Measurements from ENCODE around the gene MYLK2.

The MYLK2 gene

DNA sequence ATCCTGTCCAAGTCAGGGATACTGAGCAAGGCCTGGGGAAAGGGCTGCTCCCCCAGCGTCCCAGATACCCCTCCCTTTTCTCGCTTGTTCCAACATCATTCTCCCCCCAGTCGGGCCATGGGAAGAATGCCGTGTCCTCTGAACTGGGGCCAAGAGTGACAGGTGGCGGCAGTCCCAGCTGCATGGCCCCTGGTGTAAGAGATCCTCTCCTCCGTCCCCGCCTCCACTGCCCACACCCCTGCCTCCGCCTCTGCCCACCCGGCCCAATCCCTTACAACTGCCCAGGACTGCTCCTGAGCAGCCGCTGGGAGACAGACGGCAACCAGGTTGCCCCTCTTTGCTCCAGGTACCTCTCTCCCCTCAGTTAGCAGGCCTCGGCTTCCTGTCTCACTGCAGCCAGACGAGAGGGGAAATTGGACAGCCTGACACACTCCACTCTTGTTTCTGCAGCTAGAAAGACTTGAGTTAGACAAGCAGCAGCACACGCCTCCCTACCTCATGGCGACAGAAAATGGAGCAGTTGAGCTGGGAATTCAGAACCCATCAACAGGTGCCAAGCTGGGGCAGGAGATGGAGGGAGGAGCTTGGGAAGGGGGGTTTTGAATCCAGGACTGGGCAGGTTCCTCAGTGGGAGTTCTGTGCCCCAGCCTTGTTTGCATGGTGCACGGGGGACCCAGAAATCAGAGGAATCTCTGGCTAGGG, at the start of gene MYLK2:
TSS of gene MYLK2 (plus strand) at position 274 of the 702 bp plus-strand sequence. CDS start at position 499, 225 bp downstream.
- Histone ChIP-seq H3K27ac (ENCODE audit: low read depth in 2 of 2, low read length in 2 of 2) (no peak within 1 kb of the TSS), H3K4me3 (ENCODE audit: low read length in 2 of 2) (no peak within 1 kb of the TSS), H3K9me3 (ENCODE audit: control insufficient read depth in 2 of 2, low read length in 2 of 2) (no peaks in the 10 kb centered on the region), H3K4me1 (ENCODE audit: control insufficient read depth in 2 of 2, insufficient read depth in 2 of 2, low read length in 2 of 2) (peaks cover 7 to 10% of the 10 kb centered on the region in 2 donors), H3K36me3 (ENCODE audit: control insufficient read depth in 2 of 2, insufficient read depth in 2 of 2, low read length in 2 of 2) (no peaks in the 10 kb centered on the region), H3K27me3 (ENCODE audit: control insufficient read depth in 2 of 2, insufficient read depth in 2 of 2, low read length in 2 of 2) (no peaks in the 10 kb centered on the region), H3K9ac (ENCODE audit: low read depth in 1 of 2, low read length in 2 of 2) (no peak within 1 kb of the TSS)

- Histone ChIP-seq H3K27me3 (ENCODE audit: control insufficient read depth in 2 of 2, insufficient read depth in 2 of 2, low read length in 2 of 2) (no peaks in the 10 kb centered on the region), H3K4me1 (ENCODE audit: control insufficient read depth in 2 of 2, insufficient read depth in 2 of 2, low read length in 2 of 2) (no peaks in the 10 kb centered on the region), H3K4me3 (ENCODE audit: low read length in 2 of 2) (no peak overlapping the region), H3K9me3 (ENCODE audit: control insufficient read depth in 2 of 2, low read length in 2 of 2) (no peaks in the 10 kb centered on the region), H3K36me3 (ENCODE audit: control insufficient read depth in 2 of 2, insufficient read depth in 2 of 2, low read length in 2 of 2) (peaks cover 0 to 5% of the 10 kb centered on the region in 2 donors), H3K27ac (ENCODE audit: low read depth in 2 of 2, low read length in 2 of 2) (no peak overlapping the region), H3K9ac (ENCODE audit: low read depth in 1 of 2, low read length in 2 of 2) (no peak overlapping the region)
These were observed 49.5 kb upstream of the MYLK2 start for GRCh38 chr20:31769681-31770080.

DNA sequence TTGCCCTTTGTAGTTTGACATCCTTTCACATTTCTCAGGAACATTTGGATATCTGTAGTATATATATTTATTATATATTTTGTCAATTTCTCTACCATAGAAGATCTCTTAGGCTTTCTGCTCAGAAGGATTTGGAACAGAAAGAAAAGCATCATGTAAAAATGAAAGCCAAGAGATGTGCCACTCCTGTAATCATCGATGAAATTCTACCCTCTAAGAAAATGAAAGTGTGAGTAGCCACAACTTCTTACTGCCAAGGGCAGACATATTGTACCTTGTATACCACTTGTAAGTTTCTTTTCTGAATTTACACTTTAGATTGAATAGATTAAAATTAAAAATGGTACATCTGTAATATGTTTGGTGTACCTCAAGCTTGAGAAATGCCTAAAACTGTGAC, 48.9 kb upstream of the MYLK2 start:
- H3K4me1 ChIP-seq (ENCODE audit: control insufficient read depth in 2 of 2, insufficient read depth in 2 of 2, low read length in 2 of 2): no peaks in the 10 kb centered on the region
- no peak overlapping the region for H3K9ac ChIP-seq (ENCODE audit: low read depth in 1 of 2, low read length in 2 of 2)
- no peak overlapping the region for H3K4me3 ChIP-seq (ENCODE audit: low read length in 2 of 2)
- H3K27ac ChIP-seq (ENCODE audit: low read depth in 2 of 2, low read length in 2 of 2): no peak overlapping the region
- no peaks in the 10 kb centered on the region for H3K9me3 ChIP-seq (ENCODE audit: control insufficient read depth in 2 of 2, low read length in 2 of 2)
- H3K27me3 ChIP-seq (ENCODE audit: control insufficient read depth in 2 of 2, insufficient read depth in 2 of 2, low read length in 2 of 2): no peaks in the 10 kb centered on the region
- H3K36me3 ChIP-seq (ENCODE audit: control insufficient read depth in 2 of 2, insufficient read depth in 2 of 2, low read length in 2 of 2): peaks cover 0 to 5% of the 10 kb centered on the region in 2 donors

GRCh38 chr20:31774408-31774807, 44.7 kb upstream of the MYLK2 start:
- H3K4me1 ChIP-seq (ENCODE audit: control insufficient read depth in 2 of 2, insufficient read depth in 2 of 2, low read length in 2 of 2): no peaks in the 10 kb centered on the region
- no peaks in the 10 kb centered on the region for H3K27me3 ChIP-seq (ENCODE audit: control insufficient read depth in 2 of 2, insufficient read depth in 2 of 2, low read length in 2 of 2)
- H3K4me3 ChIP-seq (ENCODE audit: low read length in 2 of 2): no peak overlapping the region
- H3K9ac ChIP-seq (ENCODE audit: low read depth in 1 of 2, low read length in 2 of 2): no peak overlapping the region
- no peak overlapping the region for H3K27ac ChIP-seq (ENCODE audit: low read depth in 2 of 2, low read length in 2 of 2)
- H3K36me3 ChIP-seq (ENCODE audit: control insufficient read depth in 2 of 2, insufficient read depth in 2 of 2, low read length in 2 of 2): peaks cover 5 to 12% of the 10 kb centered on the region in 2 donors
- H3K9me3 ChIP-seq (ENCODE audit: control insufficient read depth in 2 of 2, low read length in 2 of 2): no peaks in the 10 kb centered on the region

GRCh38 chr20:31780839-31781238, 38.3 kb upstream of the MYLK2 start:
- H3K4me3 ChIP-seq (ENCODE audit: low read length in 2 of 2): no peak overlapping the region
- H3K4me1 ChIP-seq (ENCODE audit: control insufficient read depth in 2 of 2, insufficient read depth in 2 of 2, low read length in 2 of 2): no peaks in the 10 kb centered on the region
- H3K27me3 ChIP-seq (ENCODE audit: control insufficient read depth in 2 of 2, insufficient read depth in 2 of 2, low read length in 2 of 2): no peaks in the 10 kb centered on the region
- H3K36me3 ChIP-seq (ENCODE audit: control insufficient read depth in 2 of 2, insufficient read depth in 2 of 2, low read length in 2 of 2): peaks cover 7 to 13% of the 10 kb centered on the region in 2 donors
- H3K9ac ChIP-seq (ENCODE audit: low read depth in 1 of 2, low read length in 2 of 2): no peak overlapping the region
- H3K9me3 ChIP-seq (ENCODE audit: control insufficient read depth in 2 of 2, low read length in 2 of 2): no peaks in the 10 kb centered on the region
- H3K27ac ChIP-seq (ENCODE audit: low read depth in 2 of 2, low read length in 2 of 2): no peak overlapping the region

DNA sequence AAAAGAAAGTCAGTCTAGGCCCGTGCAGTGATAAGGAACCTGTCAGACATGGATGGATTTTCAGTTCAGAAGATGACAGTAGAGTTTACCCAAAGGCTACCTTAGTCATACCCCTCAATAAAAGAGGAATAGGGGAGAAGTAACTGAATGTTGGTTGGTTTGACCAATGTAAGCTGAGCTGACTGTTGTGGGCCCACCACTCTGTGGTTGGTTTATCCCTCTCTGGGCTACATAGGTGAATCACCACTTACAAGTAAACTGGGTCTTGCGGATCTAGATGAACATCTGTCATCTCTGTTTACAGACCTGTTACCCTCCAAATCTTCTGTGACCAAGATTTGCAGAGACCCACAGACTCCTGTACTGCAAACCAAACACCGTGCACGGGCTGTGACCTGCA, 37.2 kb upstream of the MYLK2 start:
- Histone ChIP-seq H3K27me3 (ENCODE audit: control insufficient read depth in 2 of 2, insufficient read depth in 2 of 2, low read length in 2 of 2) (no peaks in the 10 kb centered on the region), H3K27ac (ENCODE audit: low read depth in 2 of 2, low read length in 2 of 2) (no peak overlapping the region), H3K36me3 (ENCODE audit: control insufficient read depth in 2 of 2, insufficient read depth in 2 of 2, low read length in 2 of 2) (peaks cover 7 to 13% of the 10 kb centered on the region in 2 donors)

DNA sequence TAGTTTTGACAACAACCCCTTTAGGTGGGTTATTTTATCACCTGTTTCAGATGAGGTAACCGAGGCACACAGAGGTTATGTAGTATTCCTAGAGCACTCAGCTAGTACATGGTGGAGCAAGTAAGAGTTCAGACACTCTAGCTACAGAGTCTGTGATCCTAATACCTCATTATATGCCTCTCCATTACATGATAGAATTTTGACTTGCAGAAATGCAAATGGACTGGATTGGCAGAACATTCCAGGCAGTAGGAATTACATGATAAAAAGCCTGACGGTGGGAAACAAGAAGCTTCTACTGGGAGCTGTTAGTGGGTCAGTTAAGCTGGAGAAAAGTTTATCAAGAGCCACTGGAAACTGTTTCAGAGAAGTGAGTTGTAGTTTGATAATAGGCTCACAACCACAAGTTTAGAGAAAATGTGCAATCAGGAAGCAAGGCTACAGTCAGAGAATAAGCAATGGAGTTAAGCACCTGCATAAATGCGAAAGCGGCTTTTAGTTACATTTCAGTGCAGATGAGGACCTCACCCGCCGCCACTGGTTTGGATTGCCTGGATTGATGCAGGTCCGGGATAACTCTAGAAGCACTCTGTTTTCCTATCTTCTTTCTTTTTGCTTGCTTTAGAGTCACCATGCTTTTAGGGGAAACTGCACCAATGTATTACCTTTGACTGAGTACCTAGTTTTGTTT, 34.7 kb upstream of the MYLK2 start:
- Histone ChIP-seq H3K27ac (ENCODE audit: low read depth in 2 of 2, low read length in 2 of 2) (no peak overlapping the region), H3K4me3 (ENCODE audit: low read length in 2 of 2) (no peak overlapping the region), H3K27me3 (ENCODE audit: control insufficient read depth in 2 of 2, insufficient read depth in 2 of 2, low read length in 2 of 2) (no peaks in the 10 kb centered on the region), H3K9ac (ENCODE audit: low read depth in 1 of 2, low read length in 2 of 2) (no peak overlapping the region), H3K9me3 (ENCODE audit: control insufficient read depth in 2 of 2, low read length in 2 of 2) (no peaks in the 10 kb centered on the region), H3K36me3 (ENCODE audit: control insufficient read depth in 2 of 2, insufficient read depth in 2 of 2, low read length in 2 of 2) (peaks cover 2 to 6% of the 10 kb centered on the region in 2 donors), H3K4me1 (ENCODE audit: control insufficient read depth in 2 of 2, insufficient read depth in 2 of 2, low read length in 2 of 2) (no peaks in the 10 kb centered on the region)

More for the DNA sequence above, 37.2 kb upstream of the MYLK2 start:
- Histone ChIP-seq H3K9ac (ENCODE audit: low read depth in 1 of 2, low read length in 2 of 2) (no peak overlapping the region), H3K4me3 (ENCODE audit: low read length in 2 of 2) (no peak overlapping the region), H3K9me3 (ENCODE audit: control insufficient read depth in 2 of 2, low read length in 2 of 2) (no peaks in the 10 kb centered on the region), H3K4me1 (ENCODE audit: control insufficient read depth in 2 of 2, insufficient read depth in 2 of 2, low read length in 2 of 2) (no peaks in the 10 kb centered on the region)

- H3K9ac ChIP-seq (ENCODE audit: low read depth in 1 of 2, low read length in 2 of 2): no peak overlapping the region
- H3K9me3 ChIP-seq (ENCODE audit: control insufficient read depth in 2 of 2, low read length in 2 of 2): no peaks in the 10 kb centered on the region
- no peaks in the 10 kb centered on the region for H3K27me3 ChIP-seq (ENCODE audit: control insufficient read depth in 2 of 2, insufficient read depth in 2 of 2, low read length in 2 of 2)
- H3K4me1 ChIP-seq (ENCODE audit: control insufficient read depth in 2 of 2, insufficient read depth in 2 of 2, low read length in 2 of 2): no peaks in the 10 kb centered on the region
- H3K27ac ChIP-seq (ENCODE audit: low read depth in 2 of 2, low read length in 2 of 2): no peak overlapping the region
- H3K4me3 ChIP-seq (ENCODE audit: low read length in 2 of 2): no peak overlapping the region
- peaks cover 2 to 6% of the 10 kb centered on the region in 2 donors for H3K36me3 ChIP-seq (ENCODE audit: control insufficient read depth in 2 of 2, insufficient read depth in 2 of 2, low read length in 2 of 2)
These were observed 34.1 kb upstream of the MYLK2 start for GRCh38 chr20:31785089-31785488.

DNA sequence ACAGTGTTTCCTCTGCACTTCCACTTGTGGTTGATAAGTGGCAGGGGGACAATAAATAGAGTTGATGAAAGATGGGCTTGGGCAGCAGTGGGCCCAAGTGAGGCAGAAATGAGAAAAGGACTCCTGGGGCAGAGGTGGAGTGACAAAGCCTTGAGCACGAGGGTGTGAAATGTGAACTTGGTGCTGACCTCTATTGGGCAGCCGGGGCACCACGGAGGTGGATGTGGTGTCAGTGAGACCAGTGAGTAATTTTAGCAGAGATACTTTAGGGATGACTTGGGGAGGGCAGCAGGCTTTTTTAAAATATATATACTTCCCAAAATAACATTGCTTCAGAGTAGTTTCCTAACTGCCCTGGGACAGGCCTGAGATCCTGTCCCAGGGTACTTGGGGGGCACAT, 30.6 kb upstream of the MYLK2 start:
- H3K27me3 ChIP-seq (ENCODE audit: control insufficient read depth in 2 of 2, insufficient read depth in 2 of 2, low read length in 2 of 2): no peaks in the 10 kb centered on the region
- H3K27ac ChIP-seq (ENCODE audit: low read depth in 2 of 2, low read length in 2 of 2): no peak overlapping the region
- no peaks in the 10 kb centered on the region for H3K9me3 ChIP-seq (ENCODE audit: control insufficient read depth in 2 of 2, low read length in 2 of 2)
- H3K9ac ChIP-seq (ENCODE audit: low read depth in 1 of 2, low read length in 2 of 2): no peak overlapping the region
- H3K4me3 ChIP-seq (ENCODE audit: low read length in 2 of 2): no peak overlapping the region
- H3K4me1 ChIP-seq (ENCODE audit: control insufficient read depth in 2 of 2, insufficient read depth in 2 of 2, low read length in 2 of 2): no peaks in the 10 kb centered on the region
- peaks cover 0 to 2% of the 10 kb centered on the region in 2 donors for H3K36me3 ChIP-seq (ENCODE audit: control insufficient read depth in 2 of 2, insufficient read depth in 2 of 2, low read length in 2 of 2)

DNA sequence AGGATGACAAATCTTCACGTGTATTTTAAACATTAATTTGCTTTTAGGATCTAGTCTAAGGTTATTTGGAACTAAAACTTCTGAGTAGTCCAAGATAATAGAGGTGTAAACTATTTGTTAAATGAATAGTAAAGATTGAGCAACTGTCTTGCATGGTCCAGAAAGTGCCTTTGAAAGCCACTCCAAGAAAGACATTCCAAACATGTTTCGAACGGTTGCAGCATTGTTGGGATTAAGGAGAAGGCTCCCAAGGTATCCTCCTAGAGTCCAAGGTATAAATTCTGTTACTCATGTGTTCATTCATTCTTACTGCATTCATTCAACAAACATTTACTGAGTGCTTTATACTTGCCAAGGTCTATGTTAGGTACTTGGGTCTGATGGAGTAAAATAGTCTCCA, 28.8 kb upstream of the MYLK2 start:
- Histone ChIP-seq H3K4me1 (ENCODE audit: control insufficient read depth in 2 of 2, insufficient read depth in 2 of 2, low read length in 2 of 2) (no peaks in the 10 kb centered on the region), H3K27me3 (ENCODE audit: control insufficient read depth in 2 of 2, insufficient read depth in 2 of 2, low read length in 2 of 2) (no peaks in the 10 kb centered on the region), H3K9me3 (ENCODE audit: control insufficient read depth in 2 of 2, low read length in 2 of 2) (no peaks in the 10 kb centered on the region), H3K36me3 (ENCODE audit: control insufficient read depth in 2 of 2, insufficient read depth in 2 of 2, low read length in 2 of 2) (peaks cover 0 to 4% of the 10 kb centered on the region in 2 donors), H3K27ac (ENCODE audit: low read depth in 2 of 2, low read length in 2 of 2) (no peak overlapping the region), H3K9ac (ENCODE audit: low read depth in 1 of 2, low read length in 2 of 2) (no peak overlapping the region), H3K4me3 (ENCODE audit: low read length in 2 of 2) (no peak overlapping the region)
